A673 (cell line): ENCODE results near the gene SOX6. TPM values are rescaled to one million over a fixed set of nuclear protein-coding genes. Genes with fewer than 3 reads are reported as not detected.
A peak's percentile ranks its signal among the peaks of the same experiment; 100 is the strongest.

Source experiments
- BruUV-seq: library from RNA; stranded (reverse); fragments of 400-500 nt; replicated peaks from 2 replicates; lab custom pipeline; 2021; lab: Mats Ljungman, UMichigan
- CTCF ChIA-PET: fragments of 300-600 bp; sonication (Branson Sonifier 250); formaldehyde crosslinking; loops from one replicate; lab custom pipeline; 2022; ENCODE audit warnings: antibody characterized with exemption; lab: Charles Lee
- POLR2A ChIA-PET: fragments of 300-600 bp; sonication (Branson Sonifier 250); formaldehyde crosslinking; loops from one replicate; lab custom pipeline; 2022; ENCODE audit warnings: antibody characterized with exemption; ENCODE audit not compliant: low non-redundant PET; lab: Charles Lee
- DNase-seq: peaks from one replicate; pipeline ENCODE4 v3.0.0-alpha.2; 2015; ENCODE audit warnings: low spot score
- H3K27ac ChIP-seq: fragments of 200-600 bp; sonication (generic); 2 replicates; pipeline ENCODE4 v1.5.1; 2016; ENCODE audit warnings: mixed run types, low read depth, mild to moderate bottlenecking, mixed read lengths, antibody characterized with exemption, low read length; ENCODE audit not compliant: poor library complexity, severe bottlenecking
- H3K27me3 ChIP-seq: fragments of 200-600 bp; sonication (generic); replicated peaks from 2 replicates; pipeline ENCODE4 v1.6.1; 2017; ENCODE audit warnings: mixed run types, low read depth, mild to moderate bottlenecking, mixed read lengths, antibody characterized with exemption, low read length; ENCODE audit not compliant: insufficient read depth, poor library complexity
- H3K36me3 ChIP-seq: fragments of 200-600 bp; sonication (generic); 2 replicates; pipeline ENCODE4 v1.6.1; 2016; ENCODE audit warnings: mixed run types, mild to moderate bottlenecking, mixed read lengths, antibody characterized with exemption, low read length; ENCODE audit not compliant: insufficient read depth, poor library complexity, severe bottlenecking
- H3K4me1 ChIP-seq: fragments of 200-600 bp; sonication (generic); 2 replicates; pipeline ENCODE4 v1.6.1; 2017; ENCODE audit warnings: mixed run types, mild to moderate bottlenecking, mixed read lengths, antibody characterized with exemption, low read length; ENCODE audit not compliant: insufficient read depth, poor library complexity, severe bottlenecking
- H3K4me3 ChIP-seq: fragments of 200-600 bp; sonication (generic); 2 replicates; pipeline ENCODE4 v1.5.1; 2016; ENCODE audit warnings: low read depth, mixed run types, mild to moderate bottlenecking, mixed read lengths, low read length; ENCODE audit not compliant: poor library complexity, severe bottlenecking
- H3K9me3 ChIP-seq: fragments of 200-600 bp; sonication (generic); 2 replicates; pipeline ENCODE4 v1.6.1; 2016; ENCODE audit warnings: mixed run types, low read depth, mild to moderate bottlenecking, mixed read lengths, antibody characterized with exemption, low read length; ENCODE audit not compliant: poor library complexity, severe bottlenecking
- CTCF ChIP-seq: fragments of 300-800, 200-600 bp; sonication (generic); conservative IDR thresholded peaks from 2 replicates; pipeline ENCODE4 v1.5.1; 2017; ENCODE audit warnings: low read depth, mild to moderate bottlenecking, antibody characterized with exemption, low read length, moderate library complexity, mixed read lengths
- EZH2 ChIP-seq: fragments of 200-600 bp; sonication (generic); IDR thresholded peaks from 2 replicates; pipeline ENCODE4 v1.6.1; 2017; ENCODE audit warnings: borderline replicate concordance, low read depth, mild to moderate bottlenecking, mixed read lengths, antibody characterized with exemption, low read length; ENCODE audit not compliant: poor library complexity, severe bottlenecking
- intact Hi-C: fragments of 100-400 bp; cut with micrococcal nuclease; formaldehyde crosslinking; loops from one replicate; pipeline ENCODE4 v1.10.0; 2022; ENCODE audit not compliant: unreplicated experiment
- total RNA-seq: library from RNA; stranded (reverse); gene quantifications from 2 replicates; pipeline ENCODE4 v1.2.3, GENCODE V29; 2021

SOX6 gene
- total RNA-seq, 1 experiment from 2014 or later = 27.5 TPM

GRCh38 chr11:15989685-15990084, 366.7 kb downstream of the SOX6 start:
- H3K27me3 ChIP-seq = no peaks in the 10 kb centered on the region
- POLR2A ChIA-PET = no interaction called here
- no peak overlapping the region for H3K4me3 ChIP-seq
- CTCF ChIA-PET = no interaction called here
- peaks cover 3% of the 10 kb centered on the region for H3K4me1 ChIP-seq
- BruUV-seq = no TSS peak
- H3K36me3 ChIP-seq = no peaks in the 10 kb centered on the region
- intact Hi-C loops = no loop called here
- H3K9me3 ChIP-seq = no peaks in the 10 kb centered on the region
- no peak for DNase-seq
- no peak for TF ChIP-seq EZH2
- no peak overlapping the region for H3K27ac ChIP-seq

GRCh38 chr11:15988693-15989231, 367.6 kb downstream of the SOX6 start:
- ChIA-PET CTCF (interaction anchor here (0.5 kb wide), 1 partner anchor 72 kb away, joined by 3 read pairs; no protein-coding TSS in a partner anchor), POLR2A (no interaction called here)
- Histone ChIP-seq H3K36me3 (no peaks in the 10 kb centered on the region), H3K4me3 (no peak overlapping the region), H3K27me3 (no peaks in the 10 kb centered on the region), H3K27ac (no peak overlapping the region), H3K4me1 (peaks cover 7% of the 10 kb centered on the region), H3K9me3 (no peaks in the 10 kb centered on the region)
- intact Hi-C loops = no loop called here
- peak; percentile 54 for TF ChIP-seq CTCF
- no peak for TF ChIP-seq EZH2
- BruUV-seq = no TSS peak
- DNase-seq = peak; percentile 14

GRCh38 chr11:15988016-15988550, 368.3 kb downstream of the SOX6 start:
- no TSS peak for BruUV-seq
- Histone ChIP-seq H3K36me3 (no peaks in the 10 kb centered on the region), H3K27me3 (no peaks in the 10 kb centered on the region), H3K27ac (no peak overlapping the region), H3K4me3 (no peak overlapping the region), H3K4me1 (peaks cover 7% of the 10 kb centered on the region), H3K9me3 (no peaks in the 10 kb centered on the region)
- intact Hi-C loops = no loop called here
- ChIA-PET POLR2A (no interaction called here), CTCF (interaction anchor here (0.5 kb wide), 1 partner anchor 73 kb away, joined by 3 read pairs; no protein-coding TSS in a partner anchor)
- TF ChIP-seq CTCF (no peak), EZH2 (no peak)
- DNase-seq = no peak
